GM18861 (cell line): ENCODE measurements around the gene COG5.

ENCODE experiments used
- ATAC-seq: cut with Tn5 transposase; IDR thresholded peaks from one replicate; pipeline ENCODE4 v1.9.1; 2021; ENCODE audit not compliant: unreplicated experiment

Gene COG5

GRCh38 chr7:107467972-107468371 is 95.7 kb downstream of the COG5 start:
- ATAC-seq: no peak

- no peak for ATAC-seq
Measured at GRCh38 chr7:107464666-107465226, 99.0 kb downstream of the COG5 start.

GRCh38 chr7:107463139-107464078 is 100.3 kb downstream of the COG5 start:
- peak; percentile 43 for ATAC-seq

GRCh38 chr7:107461938-107462533 is 101.7 kb downstream of the COG5 start:
- ATAC-seq: no peak

- ATAC-seq: no peak
Measured at GRCh38 chr7:107453388-107453787, 110.3 kb downstream of the COG5 start.

- no peak for ATAC-seq
Measured at GRCh38 chr7:107450970-107451369, 112.8 kb downstream of the COG5 start.

- ATAC-seq: no peak
Measured at GRCh38 chr7:107446988-107447387, 116.7 kb downstream of the COG5 start.

- ATAC-seq: no peak
Measured at GRCh38 chr7:107446531-107446930, 117.2 kb downstream of the COG5 start.

GRCh38 chr7:107442678-107443077 is 121.0 kb downstream of the COG5 start:
- no peak for ATAC-seq

GRCh38 chr7:107441581-107442422 is 121.9 kb downstream of the COG5 start:
- ATAC-seq: no peak

- ATAC-seq: no peak
Measured at GRCh38 chr7:107439025-107439424, 124.7 kb downstream of the COG5 start.

- no peak for ATAC-seq
Measured at GRCh38 chr7:107435749-107436148, 128.0 kb downstream of the COG5 start.

GRCh38 chr7:107432261-107432660 is 131.5 kb downstream of the COG5 start:
- ATAC-seq: no peak

- no peak for ATAC-seq
Measured at GRCh38 chr7:107430057-107430456, 133.7 kb downstream of the COG5 start.

- ATAC-seq: no peak
Measured at GRCh38 chr7:107428642-107429041, 135.1 kb downstream of the COG5 start.

- ATAC-seq: no peak
Measured at GRCh38 chr7:107427462-107427861, 136.3 kb downstream of the COG5 start.

- ATAC-seq: no peak
Measured at GRCh38 chr7:107414198-107414597, 149.5 kb downstream of the COG5 start.

GRCh38 chr7:107408349-107408748 is 155.4 kb downstream of the COG5 start:
- no peak for ATAC-seq

- no peak for ATAC-seq
Measured at GRCh38 chr7:107405559-107405958, 158.2 kb downstream of the COG5 start.

GRCh38 chr7:107404740-107405537 is 158.8 kb downstream of the COG5 start:
- no peak for ATAC-seq
